ENCODE data around the gene TLR4.

- TF ChIP-seq CTCF (IDR thresholded peaks at IDR 0.05) (no peak), POLR2AphosphoS5 (IDR thresholded peaks at IDR 0.05) (no peak)
These were observed 29.3 kb downstream of the TLR4 start for GRCh38 chr9:117733465-117733864.

Data from stomach (tissue), 4 donors.